ENCODE measurements around the gene NEURL2. TPM values are rescaled to one million over a fixed set of nuclear protein-coding genes. Genes with fewer than 3 reads are reported as not detected.

NEURL2 gene, protein sequence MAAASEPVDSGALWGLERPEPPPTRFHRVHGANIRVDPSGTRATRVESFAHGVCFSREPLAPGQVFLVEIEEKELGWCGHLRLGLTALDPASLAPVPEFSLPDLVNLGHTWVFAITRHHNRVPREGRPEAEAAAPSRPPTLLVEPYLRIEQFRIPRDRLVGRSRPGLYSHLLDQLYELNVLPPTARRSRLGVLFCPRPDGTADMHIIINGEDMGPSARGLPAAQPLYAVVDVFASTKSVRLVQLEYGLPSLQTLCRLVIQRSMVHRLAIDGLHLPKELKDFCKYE
- 1.00 TPM for polyA plus RNA-seq (2013, experiment 1 of 4)
- polyA plus RNA-seq (2013, experiment 2 of 4), result 0.44 TPM
- polyA plus RNA-seq (2013, experiment 3 of 4), result 0.64 TPM
- 1.9 TPM for polyA plus RNA-seq (2013, experiment 4 of 4)

DNA sequence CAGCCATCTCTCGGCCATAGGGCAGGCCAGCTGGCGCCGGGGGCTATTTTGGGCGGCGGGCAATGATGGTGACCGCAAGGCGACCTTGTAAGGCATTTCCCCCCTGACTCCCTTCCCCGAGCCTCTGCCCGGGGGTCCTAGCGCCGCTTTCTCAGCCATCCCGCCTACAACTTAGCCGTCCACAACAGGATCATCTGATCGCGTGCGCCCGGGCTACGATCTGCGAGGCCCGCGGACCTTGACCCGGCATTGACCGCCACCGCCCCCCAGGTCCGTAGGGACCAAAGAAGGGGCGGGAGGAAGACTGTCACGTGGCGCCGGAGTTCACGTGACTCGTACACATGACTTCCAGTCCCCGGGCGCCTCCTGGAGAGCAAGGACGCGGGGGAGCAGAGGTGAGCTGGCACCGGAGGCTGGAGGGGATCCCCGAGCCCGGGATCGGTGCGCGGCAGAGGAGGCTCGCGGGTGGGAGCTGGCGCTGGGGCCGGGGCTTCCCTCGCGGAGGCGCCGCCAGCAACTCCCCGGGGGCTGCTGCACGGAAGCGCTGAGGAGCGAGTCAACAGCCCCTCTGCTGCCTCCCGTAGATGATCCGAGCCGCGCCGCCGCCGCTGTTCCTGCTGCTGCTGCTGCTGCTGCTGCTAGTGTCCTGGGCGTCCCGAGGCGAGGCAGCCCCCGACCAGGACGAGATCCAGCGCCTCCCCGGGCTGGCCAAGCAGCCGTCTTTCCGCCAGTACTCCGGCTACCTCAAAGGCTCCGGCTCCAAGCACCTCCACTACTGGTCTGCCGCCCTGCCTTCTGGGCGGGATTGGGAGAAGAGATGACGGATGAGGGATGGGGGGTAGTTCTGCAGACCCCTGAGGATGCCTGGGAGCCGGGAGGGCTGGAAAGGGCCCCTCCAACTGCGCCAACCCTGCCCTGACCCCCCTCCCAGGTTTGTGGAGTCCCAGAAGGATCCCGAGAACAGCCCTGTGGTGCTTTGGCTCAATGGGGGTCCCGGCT is at the start of gene NEURL2, which contains the start of gene CTSA:
Gene NEURL2, minus strand, starts transcription at position 224 of the 999 bp plus-strand sequence. Its CDS starts 217 bp downstream, at position 7.
Gene CTSA, plus strand, starts transcription at position 351 of the 999 bp plus-strand sequence. Its CDS starts 234 bp downstream, at position 585.
- no peak within 1 kb of the TSS for H3K27ac ChIP-seq (ENCODE audit: insufficient read depth, low read depth, low read length, poor library complexity, severe bottlenecking)
- no peaks in the 10 kb centered on the region for H3K36me3 ChIP-seq (ENCODE audit: control insufficient read depth, insufficient read depth, low read length)
- 3% methylated on average over 78 of the region's 78 CpGs for WGBS, 2 experiments
- H3K9me3 ChIP-seq (ENCODE audit: control insufficient read depth, low read length), result no peaks in the 10 kb centered on the region
- H3K4me3 ChIP-seq (ENCODE audit: insufficient read depth, low read depth, low read length), result peak within 1 kb of the TSS; percentile 64
- peaks cover 20% of the 10 kb centered on the region for H3K4me1 ChIP-seq (ENCODE audit: control insufficient read depth, insufficient read depth, low read length)
- H3K27me3 ChIP-seq (ENCODE audit: control insufficient read depth, insufficient read depth, low read length, poor library complexity, severe bottlenecking), result peaks cover 14% of the 10 kb centered on the region

DNA sequence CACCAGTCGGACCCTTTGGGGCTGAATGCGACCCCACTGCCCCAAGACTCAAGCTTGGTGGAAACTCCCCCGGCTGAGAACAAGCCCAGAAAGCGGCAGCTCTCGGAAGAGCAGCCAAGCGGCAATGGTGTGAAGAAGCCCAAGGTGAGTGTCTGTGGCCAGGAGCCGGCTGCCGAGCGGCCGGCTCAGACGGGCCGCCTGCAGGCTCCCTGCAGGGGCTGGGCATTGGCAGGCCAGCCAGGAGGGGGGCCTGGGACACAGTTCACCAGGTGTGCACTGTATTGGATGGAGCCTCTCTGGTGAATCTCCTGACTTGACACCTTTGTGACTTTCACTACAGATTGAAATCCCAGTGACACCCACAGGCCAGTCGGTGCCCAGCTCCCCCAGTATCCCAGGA is 49.5 kb upstream of the NEURL2 start:
- no peaks in the 10 kb centered on the region for H3K4me1 ChIP-seq (ENCODE audit: control insufficient read depth, insufficient read depth, low read length)
- H3K27me3 ChIP-seq (ENCODE audit: control insufficient read depth, insufficient read depth, low read length, poor library complexity, severe bottlenecking), result no peaks in the 10 kb centered on the region
- H3K36me3 ChIP-seq (ENCODE audit: control insufficient read depth, insufficient read depth, low read length), result peaks cover 49% of the 10 kb centered on the region
- H3K9me3 ChIP-seq (ENCODE audit: control insufficient read depth, low read length), result no peaks in the 10 kb centered on the region
- no peak overlapping the region for H3K4me3 ChIP-seq (ENCODE audit: insufficient read depth, low read depth, low read length)
- 95 to 96% methylated on average over 13 of the region's 13 CpGs for WGBS, 2 experiments
- H3K27ac ChIP-seq (ENCODE audit: insufficient read depth, low read depth, low read length, poor library complexity, severe bottlenecking), result no peak overlapping the region

DNA sequence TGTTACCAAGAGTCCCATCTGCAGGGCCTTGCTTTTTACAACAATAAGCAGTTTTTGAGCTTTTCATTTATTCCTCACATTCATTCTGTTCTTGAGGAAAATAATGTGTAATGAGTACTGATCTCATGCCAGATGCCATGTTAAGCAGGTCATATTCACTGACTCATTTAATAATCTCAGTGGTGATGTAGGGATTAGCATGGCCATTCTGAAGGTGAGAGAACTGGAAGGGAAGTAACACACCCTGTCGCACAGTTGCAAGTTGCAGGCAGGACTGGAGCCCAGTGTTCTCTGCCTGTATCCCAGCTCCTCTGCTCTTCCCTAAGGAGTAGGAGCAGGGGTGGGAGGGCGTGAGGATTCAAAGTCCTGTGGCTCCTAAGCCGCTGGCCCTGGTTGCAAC is 49.0 kb upstream of the NEURL2 start:
- WGBS, 2 experiments, result 94 to 97% methylated on average over 3 of the region's 3 CpGs
- H3K36me3 ChIP-seq (ENCODE audit: control insufficient read depth, insufficient read depth, low read length), result peaks cover 47% of the 10 kb centered on the region
- H3K27me3 ChIP-seq (ENCODE audit: control insufficient read depth, insufficient read depth, low read length, poor library complexity, severe bottlenecking), result no peaks in the 10 kb centered on the region
- H3K9me3 ChIP-seq (ENCODE audit: control insufficient read depth, low read length), result no peaks in the 10 kb centered on the region
- no peak overlapping the region for H3K4me3 ChIP-seq (ENCODE audit: insufficient read depth, low read depth, low read length)
- H3K4me1 ChIP-seq (ENCODE audit: control insufficient read depth, insufficient read depth, low read length), result no peaks in the 10 kb centered on the region
- no peak overlapping the region for H3K27ac ChIP-seq (ENCODE audit: insufficient read depth, low read depth, low read length, poor library complexity, severe bottlenecking)

DNA sequence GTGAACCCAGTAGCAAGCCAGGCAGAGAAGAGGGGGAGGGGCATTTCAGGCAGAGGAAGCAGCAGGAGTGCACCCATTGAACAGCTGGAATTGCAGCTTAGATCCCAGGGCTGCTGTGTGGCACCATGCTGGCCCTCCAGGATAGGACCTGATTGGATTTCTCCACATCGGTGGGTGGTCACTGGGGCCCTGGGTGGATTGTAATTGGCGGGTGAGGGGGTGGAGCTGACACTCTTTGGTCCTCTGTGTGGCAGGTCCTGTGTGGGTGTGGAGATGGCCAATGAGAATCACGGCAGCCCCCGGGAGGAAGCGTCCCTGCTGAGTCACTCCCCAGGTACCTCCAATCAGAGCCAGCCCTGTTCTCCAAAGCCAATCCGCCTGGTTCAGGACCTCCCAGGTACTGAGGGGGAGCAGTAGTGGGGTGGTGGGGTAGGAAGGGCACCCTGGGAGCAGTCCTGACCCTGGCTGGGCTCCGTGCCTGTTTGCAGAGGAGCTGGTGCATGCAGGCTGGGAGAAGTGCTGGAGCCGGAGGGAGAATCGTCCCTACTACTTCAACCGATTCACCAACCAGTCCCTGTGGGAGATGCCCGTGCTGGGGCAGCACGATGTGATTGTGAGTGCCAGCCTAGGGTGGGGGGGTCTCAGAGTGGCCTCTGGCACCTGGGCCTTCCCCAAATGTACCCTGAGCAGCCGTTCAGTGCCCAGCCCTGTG is 47.9 kb upstream of the NEURL2 start:
- H3K4me1 ChIP-seq (ENCODE audit: control insufficient read depth, insufficient read depth, low read length), result no peaks in the 10 kb centered on the region
- no peaks in the 10 kb centered on the region for H3K27me3 ChIP-seq (ENCODE audit: control insufficient read depth, insufficient read depth, low read length, poor library complexity, severe bottlenecking)
- H3K36me3 ChIP-seq (ENCODE audit: control insufficient read depth, insufficient read depth, low read length), result peaks cover 36% of the 10 kb centered on the region
- 82 to 86% methylated on average over 13 of the region's 13 CpGs for WGBS, 2 experiments
- H3K9me3 ChIP-seq (ENCODE audit: control insufficient read depth, low read length), result no peaks in the 10 kb centered on the region
- H3K27ac ChIP-seq (ENCODE audit: insufficient read depth, low read depth, low read length, poor library complexity, severe bottlenecking), result no peak overlapping the region
- H3K4me3 ChIP-seq (ENCODE audit: insufficient read depth, low read depth, low read length), result no peak overlapping the region

DNA sequence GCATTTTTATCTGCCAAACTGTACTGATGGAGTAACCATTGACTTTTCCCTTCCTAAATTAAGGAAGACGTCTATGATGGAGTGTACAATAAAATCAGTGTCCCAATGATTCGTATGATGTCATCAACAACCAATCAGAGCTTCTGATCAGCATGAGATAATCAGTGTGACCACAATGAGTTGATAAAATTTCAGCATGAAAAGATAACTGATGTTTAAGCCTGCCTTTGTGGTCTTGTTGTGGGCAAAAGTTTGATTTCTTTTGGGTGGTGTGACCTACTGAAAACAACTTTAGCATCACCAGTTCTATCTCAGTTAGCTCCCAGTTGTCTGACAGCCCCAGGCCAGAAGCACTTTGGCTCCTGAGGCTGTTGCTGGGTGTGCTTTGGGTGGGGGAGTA is 46.8 kb upstream of the NEURL2 start:
- no peaks in the 10 kb centered on the region for H3K27me3 ChIP-seq (ENCODE audit: control insufficient read depth, insufficient read depth, low read length, poor library complexity, severe bottlenecking)
- H3K4me3 ChIP-seq (ENCODE audit: insufficient read depth, low read depth, low read length), result no peak overlapping the region
- H3K9me3 ChIP-seq (ENCODE audit: control insufficient read depth, low read length), result no peaks in the 10 kb centered on the region
- no peaks in the 10 kb centered on the region for H3K4me1 ChIP-seq (ENCODE audit: control insufficient read depth, insufficient read depth, low read length)
- peaks cover 26% of the 10 kb centered on the region for H3K36me3 ChIP-seq (ENCODE audit: control insufficient read depth, insufficient read depth, low read length)
- no peak overlapping the region for H3K27ac ChIP-seq (ENCODE audit: insufficient read depth, low read depth, low read length, poor library complexity, severe bottlenecking)
- 92% methylated on average over 2 of the region's 2 CpGs for WGBS, 2 experiments

DNA sequence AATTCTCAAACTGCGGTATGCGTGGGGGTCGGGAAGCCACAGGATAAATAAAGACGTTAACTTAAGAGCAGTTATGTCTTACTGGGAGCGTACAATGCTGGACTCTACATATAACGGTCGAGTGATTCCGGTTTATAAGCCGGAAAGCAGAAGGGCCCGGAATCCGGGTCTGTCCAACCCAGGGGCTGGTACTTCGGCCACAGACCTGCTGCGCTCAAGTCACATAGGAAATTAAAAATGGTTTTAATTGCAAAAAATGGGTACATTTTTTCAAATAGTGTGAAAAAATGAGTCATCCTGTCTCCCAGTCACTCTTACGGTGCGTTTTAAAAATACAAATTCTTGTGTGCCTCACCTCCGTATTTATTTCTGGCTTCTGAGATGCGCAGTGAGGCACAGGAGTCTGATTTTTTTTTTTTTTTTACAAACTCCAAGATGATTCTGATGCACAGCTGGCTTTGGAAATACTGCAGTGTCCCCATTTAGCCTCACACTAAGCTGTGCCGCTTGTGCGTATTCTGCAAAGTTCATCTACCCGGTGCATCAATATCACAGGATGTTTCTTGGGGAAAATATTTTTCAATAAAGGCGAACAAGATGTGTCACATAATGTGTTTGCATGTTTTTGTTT is 44.5 kb upstream of the NEURL2 start:
- Histone ChIP-seq H3K27ac (ENCODE audit: insufficient read depth, low read depth, low read length, poor library complexity, severe bottlenecking) (peak overlapping the region; percentile 100), H3K36me3 (ENCODE audit: control insufficient read depth, insufficient read depth, low read length) (peaks cover 16% of the 10 kb centered on the region), H3K4me1 (ENCODE audit: control insufficient read depth, insufficient read depth, low read length) (no peaks in the 10 kb centered on the region), H3K27me3 (ENCODE audit: control insufficient read depth, insufficient read depth, low read length, poor library complexity, severe bottlenecking) (no peaks in the 10 kb centered on the region), H3K9me3 (ENCODE audit: control insufficient read depth, low read length) (no peaks in the 10 kb centered on the region), H3K4me3 (ENCODE audit: insufficient read depth, low read depth, low read length) (peak overlapping the region; percentile 72)
- WGBS, 2 experiments, result 30% methylated on average over 21 of the region's 21 CpGs

DNA sequence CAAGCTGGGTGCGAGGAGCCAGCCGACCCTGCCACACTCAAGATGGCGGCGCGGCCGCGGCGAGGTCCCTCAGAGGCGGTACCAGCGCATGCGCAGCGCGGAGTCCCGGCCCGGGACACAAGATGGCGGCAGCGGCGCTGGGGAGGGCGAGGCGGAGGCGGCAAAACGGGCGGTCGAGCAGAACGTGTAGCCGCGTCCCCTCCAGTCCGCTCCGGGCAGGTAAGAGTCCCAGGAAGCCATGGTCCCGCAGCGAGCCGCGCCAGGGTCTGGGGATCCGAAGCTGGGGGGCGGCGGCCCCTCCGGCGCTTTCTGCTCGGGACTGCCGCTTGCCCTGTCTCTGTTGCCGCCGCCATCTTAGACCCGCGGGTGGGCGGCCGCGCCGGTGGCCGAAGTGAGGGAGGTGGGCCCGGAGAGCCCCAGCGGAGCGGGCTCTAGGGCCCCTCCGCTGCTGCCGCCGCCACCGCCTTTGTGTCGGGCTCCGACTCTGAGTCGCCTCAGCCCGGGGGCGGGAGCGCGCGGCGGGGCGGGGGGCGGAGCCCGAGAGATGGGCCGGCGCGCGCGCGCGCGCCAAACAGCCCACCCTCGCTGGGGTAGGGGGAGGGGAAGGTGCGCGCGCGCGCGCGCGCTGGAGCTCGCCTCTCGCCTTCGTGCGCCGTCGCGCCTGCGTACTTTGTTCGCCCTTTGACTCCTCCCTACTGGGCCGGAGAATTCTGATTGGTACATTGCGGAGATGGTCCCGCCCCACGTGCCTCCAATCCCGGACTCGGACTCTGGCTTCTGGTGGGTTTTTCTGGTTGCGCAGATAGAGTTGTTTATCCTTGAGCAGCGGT is 43.8 kb upstream of the NEURL2 start, which contains the start of gene PCIF1:
Gene PCIF1, plus strand, starts transcription at position 98 of the 830 bp plus-strand sequence. CDS start 4,317 bp downstream, outside the sequence.
- Histone ChIP-seq H3K27me3 (ENCODE audit: control insufficient read depth, insufficient read depth, low read length, poor library complexity, severe bottlenecking) (no peaks in the 10 kb centered on the region), H3K4me1 (ENCODE audit: control insufficient read depth, insufficient read depth, low read length) (no peaks in the 10 kb centered on the region), H3K27ac (ENCODE audit: insufficient read depth, low read depth, low read length, poor library complexity, severe bottlenecking) (peak within 1 kb of the TSS; percentile 100), H3K36me3 (ENCODE audit: control insufficient read depth, insufficient read depth, low read length) (peaks cover 12% of the 10 kb centered on the region), H3K4me3 (ENCODE audit: insufficient read depth, low read depth, low read length) (peak within 1 kb of the TSS; percentile 72), H3K9me3 (ENCODE audit: control insufficient read depth, low read length) (no peaks in the 10 kb centered on the region)
- WGBS, 2 experiments, result 0% methylated on average over 102 of the region's 102 CpGs

DNA sequence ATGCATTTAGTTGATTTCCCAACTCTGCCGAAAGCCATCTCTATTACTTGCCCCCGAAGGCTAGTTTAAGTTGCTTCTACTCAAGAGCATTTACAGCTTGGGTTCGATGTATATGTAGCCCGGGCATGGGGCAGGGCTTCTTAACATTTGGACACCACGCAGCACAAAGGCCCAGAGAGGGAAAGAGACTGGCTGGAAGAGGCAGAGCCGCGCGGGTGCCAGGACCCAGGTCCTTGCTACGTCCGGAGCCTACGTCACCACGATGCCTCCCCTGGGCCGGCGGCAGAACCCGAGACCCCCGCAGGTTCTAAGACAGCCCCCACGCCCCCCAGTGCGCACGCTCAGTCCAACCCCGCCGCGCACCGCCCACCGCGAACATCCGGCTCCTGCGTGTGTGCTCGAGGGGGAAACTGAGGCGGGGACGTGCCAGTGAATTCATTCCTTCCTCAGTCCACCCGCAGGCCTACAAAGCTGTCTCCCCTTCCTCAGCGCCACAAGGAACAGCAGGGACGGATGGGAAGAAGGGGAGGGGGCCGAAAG is 43.1 kb upstream of the NEURL2 start:
- H3K4me3 ChIP-seq (ENCODE audit: insufficient read depth, low read depth, low read length), result peak overlapping the region; percentile 72
- no peaks in the 10 kb centered on the region for H3K4me1 ChIP-seq (ENCODE audit: control insufficient read depth, insufficient read depth, low read length)
- peaks cover 12% of the 10 kb centered on the region for H3K36me3 ChIP-seq (ENCODE audit: control insufficient read depth, insufficient read depth, low read length)
- peak overlapping the region; percentile 100 for H3K27ac ChIP-seq (ENCODE audit: insufficient read depth, low read depth, low read length, poor library complexity, severe bottlenecking)
- 0% methylated on average over 34 of the region's 34 CpGs for WGBS, 2 experiments
- no peaks in the 10 kb centered on the region for H3K27me3 ChIP-seq (ENCODE audit: control insufficient read depth, insufficient read depth, low read length, poor library complexity, severe bottlenecking)
- H3K9me3 ChIP-seq (ENCODE audit: control insufficient read depth, low read length), result no peaks in the 10 kb centered on the region

Measured in ectodermal cell (in vitro differentiated cells).